GM19397 (cell line): ENCODE measurements around the gene POLR3F.
"Not testable (repeated sequence)": the region's sequence is repeated elsewhere in the genome, so short reads cannot be mapped to it uniquely, and the experiment has no call there.

Experiments used
- ATAC-seq: cut with Tn5 transposase; IDR thresholded peaks from one replicate; pipeline ENCODE4 v1.9.1; 2021; ENCODE audit warnings: mild to moderate bottlenecking, moderate library complexity; ENCODE audit not compliant: unreplicated experiment

The POLR3F gene

GRCh38 chr20:18504479-18505060 is 37.4 kb downstream of the POLR3F start:
- no peak for ATAC-seq

GRCh38 chr20:18506744-18507143 is 39.6 kb downstream of the POLR3F start:
- no peak for ATAC-seq

- ATAC-seq: peak; percentile 96
Measured at GRCh38 chr20:18507218-18508191, 40.3 kb downstream of the POLR3F start, which contains the start of gene SEC23B. TSS of gene SEC23B (plus strand) at chr20:18507940. CDS start at chr20:18510836, 2,896 bp downstream.

DNA sequence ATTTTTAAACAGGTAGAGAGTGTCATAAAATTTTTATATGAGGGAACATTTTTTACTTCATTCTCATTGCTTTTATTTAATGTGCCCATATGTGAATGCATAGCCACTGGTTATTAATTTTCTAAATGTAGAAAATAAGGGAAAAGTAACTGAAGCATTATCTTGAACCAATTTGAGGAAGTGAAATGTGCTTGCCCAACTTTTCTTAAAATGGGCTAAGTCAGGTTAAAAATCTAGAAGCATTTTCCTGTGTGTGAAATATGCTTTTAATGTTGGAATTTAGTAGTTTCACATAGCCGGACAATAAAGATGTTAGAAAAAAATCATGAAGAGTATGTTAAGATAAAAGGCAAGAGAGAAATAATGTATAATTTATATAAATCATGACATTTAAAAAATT is 44.4 kb downstream of the POLR3F start:
- no peak for ATAC-seq

GRCh38 chr20:18513208-18513607 is 46.0 kb downstream of the POLR3F start:
- no peak for ATAC-seq

DNA sequence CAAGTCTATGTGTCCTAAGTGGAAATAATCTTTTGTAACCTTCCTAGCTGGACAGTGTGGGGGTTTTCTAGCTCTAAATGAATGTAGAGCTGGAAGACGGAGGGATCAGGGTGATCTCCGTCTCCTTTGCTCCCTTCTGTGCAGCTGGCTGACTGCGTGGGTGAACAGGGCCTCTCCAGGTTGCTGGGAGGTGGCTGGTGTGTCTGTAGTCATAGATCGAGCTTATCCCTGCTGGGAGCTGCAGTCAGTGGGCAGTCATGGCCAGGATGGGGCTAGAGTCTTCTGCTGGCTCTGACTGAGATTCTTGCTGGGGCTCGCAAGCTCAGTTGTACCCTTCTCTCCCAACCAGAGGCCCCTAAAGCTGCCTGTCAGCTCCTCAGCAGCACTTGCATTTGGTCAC is 46.9 kb downstream of the POLR3F start:
- ATAC-seq: no peak

DNA sequence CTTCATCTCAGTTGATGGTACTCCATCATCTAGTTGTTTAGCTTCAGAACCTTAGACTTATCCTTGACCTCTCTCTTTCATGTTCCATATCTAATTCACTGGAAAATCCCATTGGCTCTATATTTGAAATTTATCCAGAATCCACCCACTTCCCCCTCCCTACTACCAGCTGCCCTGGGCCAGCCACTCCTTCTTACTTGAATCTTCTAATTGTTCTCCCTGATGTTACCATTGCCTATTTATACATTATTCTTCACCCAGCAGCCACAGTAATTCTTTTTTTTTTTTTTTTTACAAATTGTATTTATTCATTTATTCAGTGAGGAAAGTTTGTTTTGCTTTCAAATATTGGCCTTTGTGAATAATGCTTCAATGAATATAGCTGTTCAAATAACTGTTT is 48.8 kb downstream of the POLR3F start:
- no peak for ATAC-seq

DNA sequence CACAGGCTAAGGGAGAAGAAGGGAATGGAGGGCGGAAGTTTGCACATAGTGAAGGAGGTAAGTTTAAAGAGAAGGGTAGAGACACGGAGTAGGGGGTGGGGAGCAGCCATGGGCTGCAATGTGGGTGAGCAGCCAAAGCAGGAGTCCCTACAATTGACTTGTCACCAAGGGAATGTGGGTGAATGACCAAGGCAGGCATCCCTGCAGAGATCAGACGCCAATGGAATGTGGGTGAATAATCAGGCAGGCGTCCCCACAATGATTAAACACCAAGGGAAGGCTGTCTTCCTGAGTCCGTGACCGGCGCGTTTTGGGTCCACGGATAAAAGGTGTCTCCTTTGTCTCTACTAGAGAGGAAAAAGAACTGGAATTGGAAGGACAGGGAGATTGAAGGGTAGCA is 54.9 kb downstream of the POLR3F start:
- not testable (repeated sequence) for ATAC-seq

DNA sequence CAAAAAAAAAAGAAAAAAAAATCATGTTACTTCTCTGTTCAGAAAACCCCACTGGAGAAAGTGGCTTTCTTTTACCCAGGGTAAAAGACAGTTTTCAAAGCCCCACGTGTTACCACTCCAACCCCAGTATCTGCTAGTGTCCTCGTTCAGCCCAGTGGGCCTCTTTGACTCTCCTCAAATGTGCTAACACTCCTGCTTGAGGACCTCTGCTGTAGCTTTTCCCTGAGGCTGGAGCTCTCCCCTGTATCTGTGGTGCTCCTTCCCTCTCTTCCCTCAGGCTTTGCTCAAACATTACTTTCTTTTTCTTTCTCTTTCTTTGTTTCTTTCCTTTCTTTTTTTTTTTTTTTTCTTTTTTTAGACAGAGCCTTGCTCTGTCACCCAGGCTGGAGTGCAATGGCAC is 55.9 kb downstream of the POLR3F start:
- no peak for ATAC-seq

GRCh38 chr20:18524646-18525045 is 57.5 kb downstream of the POLR3F start:
- ATAC-seq: no peak

DNA sequence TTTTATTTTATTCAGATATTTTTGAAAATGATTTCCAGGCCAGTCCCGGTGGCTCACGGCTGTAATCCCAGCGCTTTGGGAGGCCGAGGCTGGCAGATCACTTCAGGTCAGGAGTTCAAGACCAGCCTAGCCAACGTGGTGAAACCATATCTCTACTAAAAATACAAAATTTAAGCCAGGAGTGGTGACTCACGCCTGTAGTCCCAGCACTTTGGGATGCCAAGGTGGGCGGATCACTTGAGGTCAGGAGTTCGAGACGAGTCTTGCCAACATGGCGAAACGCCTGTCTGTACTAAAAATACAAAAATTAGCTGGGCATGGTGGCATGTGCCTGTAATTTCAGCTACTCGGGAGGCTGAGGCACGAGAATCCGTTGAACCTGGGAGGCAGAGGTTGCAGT is 59.6 kb downstream of the POLR3F start:
- ATAC-seq: not testable (repeated sequence)

DNA sequence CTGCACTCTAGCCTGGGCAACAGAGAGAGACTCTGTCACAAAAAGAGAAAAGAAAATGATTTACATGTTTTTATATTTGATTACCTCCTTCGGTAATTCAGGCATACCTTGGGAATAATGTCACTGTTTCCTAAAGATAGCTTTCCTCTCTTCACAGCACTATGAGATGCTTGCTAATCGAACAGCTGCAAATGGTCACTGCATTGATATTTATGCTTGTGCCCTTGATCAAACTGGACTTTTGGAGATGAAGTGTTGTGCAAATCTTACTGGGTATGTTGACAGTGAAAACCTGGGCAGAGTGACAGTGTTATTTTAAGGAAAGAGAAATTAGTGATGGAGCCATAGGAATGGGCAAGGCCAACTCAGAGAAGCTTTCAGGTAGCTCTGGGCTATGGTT is 60.1 kb downstream of the POLR3F start:
- ATAC-seq: no peak

- no peak for ATAC-seq
Measured at GRCh38 chr20:18527836-18528235, 60.6 kb downstream of the POLR3F start.

- no peak for ATAC-seq
Measured at GRCh38 chr20:18529041-18529440, 61.9 kb downstream of the POLR3F start.

DNA sequence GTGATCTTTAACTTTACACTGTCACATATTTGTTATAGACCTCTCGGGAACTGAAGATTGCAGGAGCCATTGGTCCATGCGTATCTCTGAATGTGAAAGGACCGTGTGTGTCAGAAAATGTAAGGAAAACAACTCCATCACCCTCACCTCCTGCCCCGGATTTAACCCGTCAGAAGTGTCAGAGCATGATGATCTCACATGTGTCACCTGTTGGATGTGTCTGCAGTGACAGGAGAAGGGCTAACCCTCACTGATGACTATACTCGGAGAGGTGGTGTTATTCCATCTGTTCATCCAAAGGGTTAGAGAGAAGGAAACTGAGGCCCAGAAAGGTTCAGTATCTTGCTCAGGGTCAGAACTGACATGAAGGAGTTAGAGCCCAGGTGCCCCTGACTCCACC is 65.4 kb downstream of the POLR3F start:
- no peak for ATAC-seq

DNA sequence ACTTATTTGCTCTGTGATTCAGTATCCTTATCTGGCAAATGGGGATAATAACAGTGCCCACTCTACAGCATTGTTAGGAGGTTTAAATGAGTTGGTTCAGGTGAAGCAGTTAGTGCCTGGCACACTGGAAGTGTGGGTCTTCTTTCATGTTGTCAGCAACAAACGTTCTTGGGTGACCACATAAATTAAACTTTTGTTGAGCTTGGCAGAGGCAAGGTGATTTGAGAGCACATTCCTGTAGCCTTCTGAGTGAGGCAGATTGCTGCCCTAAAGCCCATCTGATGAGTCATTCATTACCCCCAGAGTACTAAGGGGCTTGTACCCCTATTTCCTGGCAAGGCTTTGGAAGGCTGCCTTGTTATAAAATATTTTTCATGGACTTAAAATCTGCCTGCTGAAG is 66.3 kb downstream of the POLR3F start:
- no peak for ATAC-seq

GRCh38 chr20:18533978-18534644 is 66.9 kb downstream of the POLR3F start:
- ATAC-seq: no peak
